MV-4-11 (cell line): ENCODE results near the gene ETNPPL.

ENCODE experiments used
- DNase-seq: peaks from one replicate; lab custom pipeline; 2025; lab: John Stamatoyannopoulos, UW

ETNPPL gene

GRCh38 chr4:108762559-108763225 lies at the start of gene ETNPPL:
TSS of gene ETNPPL (minus strand) at chr4:108763053. CDS start at chr4:108762898, 155 bp downstream.
- no peak for DNase-seq

GRCh38 chr4:108811486-108811885 lies 48.6 kb upstream of the ETNPPL start:
- DNase-seq, result no peak

DNA sequence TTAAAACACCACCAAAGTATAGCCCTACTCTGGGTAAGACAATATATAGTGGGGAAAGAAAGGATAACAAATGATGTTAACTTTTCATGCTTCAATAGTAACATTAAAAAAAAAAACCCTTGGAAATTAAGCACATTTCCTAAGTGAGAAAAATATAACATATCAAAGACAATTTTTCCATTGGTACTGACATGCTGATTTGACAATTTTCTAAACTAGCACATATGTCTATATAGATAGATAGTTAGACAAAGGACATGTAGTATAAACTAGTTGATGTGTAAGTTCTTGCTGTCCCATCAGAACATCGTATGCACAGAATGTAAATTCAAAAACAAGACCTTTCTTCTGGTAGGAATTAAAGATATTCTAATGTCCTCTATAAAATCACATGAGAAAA lies 47.2 kb upstream of the ETNPPL start:
- DNase-seq, result no peak

- no peak for DNase-seq
Observed at GRCh38 chr4:108804648-108805273, 41.9 kb upstream of the ETNPPL start.

GRCh38 chr4:108799306-108799705 lies 36.5 kb upstream of the ETNPPL start:
- DNase-seq, result no peak

DNA sequence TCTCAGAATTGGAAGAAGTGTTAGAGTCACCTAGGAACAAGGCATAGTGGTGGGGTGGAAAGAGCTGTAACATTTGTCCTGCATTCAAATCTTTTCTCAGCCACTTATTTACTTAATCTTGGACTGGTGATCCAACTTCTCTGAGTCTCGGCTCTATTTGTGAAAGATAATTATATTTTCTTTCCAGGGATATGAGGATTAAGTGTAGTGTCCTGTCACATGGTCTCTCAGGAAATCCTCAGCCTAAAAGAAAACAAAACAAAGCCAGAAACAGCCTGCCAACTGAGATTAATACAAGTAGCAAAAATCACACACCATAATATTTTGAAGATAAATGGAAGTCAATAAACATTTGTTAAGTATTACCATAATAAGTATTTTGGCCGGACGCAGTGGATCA lies 33.3 kb upstream of the ETNPPL start:
- DNase-seq, result no peak

- no peak for DNase-seq
Observed at GRCh38 chr4:108795733-108796132, 32.9 kb upstream of the ETNPPL start.

- DNase-seq, result no peak
Observed at GRCh38 chr4:108794136-108794535, 31.3 kb upstream of the ETNPPL start.

DNA sequence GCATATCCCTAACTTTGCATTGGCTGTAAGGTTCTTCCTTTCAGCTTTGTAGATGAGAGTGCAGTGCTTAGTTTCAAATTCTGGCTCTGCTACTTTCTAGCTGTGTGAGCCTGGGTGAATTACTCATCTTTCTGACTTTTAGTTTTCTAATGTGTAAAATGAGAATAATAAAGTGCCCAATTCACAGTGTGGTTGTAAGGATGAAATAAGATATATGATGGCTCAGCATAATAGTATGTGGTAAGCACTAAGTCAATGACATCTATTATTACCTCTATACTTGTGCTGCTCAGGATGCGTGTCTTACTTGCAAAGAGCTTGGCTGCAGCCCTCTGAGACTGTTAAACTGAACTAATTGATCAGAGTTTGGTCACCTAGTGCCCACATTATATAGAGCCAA lies 30.6 kb upstream of the ETNPPL start:
- DNase-seq, result no peak

DNA sequence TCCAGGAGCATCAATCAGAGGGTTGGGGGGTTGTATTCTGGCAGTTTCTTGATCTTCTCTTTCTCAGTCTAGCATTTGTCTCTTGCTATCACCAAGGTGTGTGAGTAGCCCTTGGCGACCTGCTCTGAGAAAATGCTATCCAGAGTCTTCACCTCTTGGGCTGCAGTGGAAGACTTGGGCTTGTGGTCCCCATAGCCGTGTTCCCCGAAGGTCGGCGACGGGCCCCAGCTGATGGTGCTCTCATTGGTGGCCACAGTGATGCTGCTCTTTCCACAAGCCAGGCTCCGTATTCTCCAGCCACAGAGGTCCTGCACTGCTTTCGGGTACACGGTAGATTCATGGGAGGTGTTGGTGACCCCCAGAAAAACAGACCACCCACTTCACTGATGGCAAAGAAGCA lies 25.9 kb upstream of the ETNPPL start:
- DNase-seq, result no peak

DNA sequence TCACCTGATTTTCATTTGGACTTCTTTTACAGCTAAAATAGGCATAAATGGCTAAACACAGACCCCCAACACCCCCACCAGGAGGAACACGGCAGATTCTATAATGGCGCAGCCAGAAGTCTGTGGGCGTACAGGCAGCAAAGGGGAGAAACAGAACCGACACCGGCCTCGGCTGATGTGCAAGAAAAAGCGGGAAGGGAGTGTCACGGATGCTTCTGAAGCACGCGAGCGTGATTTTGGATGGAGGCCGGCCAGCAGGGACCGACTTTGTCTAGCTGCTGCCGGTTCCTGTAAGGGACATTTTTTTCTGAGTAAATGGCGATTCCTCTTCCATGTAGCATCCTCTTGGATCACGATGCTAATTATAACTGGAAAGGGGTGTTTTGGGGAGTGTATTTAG lies 24.9 kb upstream of the ETNPPL start:
- no peak for DNase-seq

DNA sequence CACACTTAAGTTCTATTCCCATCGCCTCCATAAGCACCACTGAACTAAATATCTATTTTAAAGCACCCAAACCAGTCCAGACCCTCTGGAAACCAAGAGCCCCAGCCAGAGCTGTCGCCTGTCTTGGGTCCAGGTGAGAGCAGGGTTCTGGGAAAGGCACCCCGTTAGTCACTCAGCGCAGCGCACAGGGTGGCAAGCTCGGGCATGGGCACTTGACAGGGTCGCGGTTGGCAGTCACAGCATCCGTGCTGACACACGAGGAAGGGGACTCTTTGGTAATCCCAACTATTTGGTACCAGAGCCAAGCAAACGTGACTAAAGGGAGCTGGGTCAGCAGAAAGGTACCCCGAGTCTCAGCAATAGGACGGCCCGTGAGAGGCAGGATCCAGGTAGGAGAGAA lies 24.3 kb upstream of the ETNPPL start:
- no peak for DNase-seq

DNA sequence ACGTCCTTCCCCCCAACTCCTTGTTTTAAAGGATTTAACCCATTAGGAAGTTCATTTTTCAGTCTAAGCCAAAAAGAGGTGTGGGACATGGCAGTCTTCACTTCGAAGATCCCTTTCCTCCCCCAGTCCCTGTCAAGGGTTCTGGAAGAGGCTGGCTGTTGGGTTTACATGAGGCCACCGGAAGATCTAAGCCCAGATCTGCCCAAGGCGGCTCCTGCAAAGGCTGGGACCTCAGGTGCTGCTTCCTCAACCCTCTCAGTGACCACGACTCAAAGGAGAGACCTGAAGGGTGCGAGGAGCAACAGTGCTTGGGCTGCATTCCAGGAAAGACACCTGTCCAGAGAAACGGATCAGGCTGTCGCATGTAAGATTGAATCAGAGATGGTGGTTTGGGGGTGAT lies 23.5 kb upstream of the ETNPPL start:
- DNase-seq, result no peak

DNA sequence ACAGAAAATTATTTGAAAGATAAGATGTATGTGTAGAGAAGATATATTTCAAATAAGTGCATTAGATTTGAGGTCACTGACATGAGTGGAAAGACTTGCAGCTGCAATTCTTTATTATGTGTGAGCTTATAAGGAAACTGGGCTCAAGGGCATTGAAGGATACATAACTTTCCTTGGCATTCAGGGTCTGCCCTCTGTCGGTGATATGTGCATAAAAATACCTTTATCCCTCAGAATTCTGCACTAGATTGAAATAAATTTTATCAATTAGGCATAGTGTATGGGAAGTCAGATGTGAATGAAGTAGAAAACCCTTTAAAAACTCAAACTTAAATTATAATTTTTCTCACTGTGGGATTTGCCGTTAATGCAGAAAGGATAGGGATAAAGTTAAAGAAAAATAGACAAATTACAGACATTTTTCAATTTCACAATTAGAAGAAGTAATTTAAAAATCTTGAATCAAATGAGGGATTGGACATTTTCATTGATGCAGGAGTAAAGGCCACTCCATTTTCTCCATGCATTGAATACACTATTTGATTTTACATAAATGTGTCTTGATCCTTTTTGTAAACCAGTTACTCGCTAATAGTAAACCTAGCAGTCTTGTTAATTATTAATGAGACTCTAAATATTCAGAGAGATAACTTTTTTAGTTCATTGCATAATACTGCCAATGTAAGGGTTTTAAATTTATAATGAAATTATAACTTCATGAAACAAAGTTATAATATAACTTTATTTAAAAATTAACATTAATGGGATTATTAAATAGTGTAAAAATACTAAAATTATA lies 21.0 kb upstream of the ETNPPL start:
- DNase-seq, result peak; percentile 17

DNA sequence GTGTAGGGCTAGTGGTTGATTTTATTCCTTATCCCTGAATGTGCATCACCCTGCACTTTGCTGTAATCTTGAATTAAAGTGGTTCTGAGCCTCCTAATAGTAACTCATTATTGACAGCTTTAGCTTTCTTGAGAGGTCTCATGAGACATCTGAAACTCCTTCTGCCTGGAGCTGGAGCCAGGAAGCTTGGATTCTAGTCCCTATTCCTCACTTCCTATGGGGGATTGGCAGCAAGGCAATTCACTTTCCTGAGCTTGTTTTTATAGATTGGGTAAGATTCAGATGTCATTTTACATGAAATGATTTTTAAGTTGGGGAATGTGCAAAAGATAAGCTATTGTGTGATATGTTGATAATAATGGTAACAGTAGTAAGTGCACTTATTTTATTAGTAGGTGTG lies 17.1 kb upstream of the ETNPPL start:
- no peak for DNase-seq

DNA sequence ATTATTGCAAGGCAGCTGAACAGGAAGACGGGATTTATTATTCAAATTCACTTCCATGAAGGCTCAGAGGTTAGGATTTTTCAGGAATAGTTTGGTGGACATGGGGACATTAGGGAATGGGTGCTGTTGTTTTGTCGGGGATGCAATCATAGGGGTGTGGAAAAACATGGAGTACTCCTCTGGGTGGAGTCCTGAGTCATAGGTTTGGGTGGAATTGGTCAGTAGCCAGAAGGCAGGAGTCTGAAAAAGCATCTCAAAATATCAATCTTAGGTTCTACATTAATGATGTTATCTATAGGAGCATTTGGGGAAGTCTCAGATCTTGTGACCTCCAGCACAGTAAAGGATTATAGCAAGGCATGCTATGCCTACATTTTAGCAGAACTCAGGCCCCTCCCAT lies 14.5 kb upstream of the ETNPPL start:
- no peak for DNase-seq

- no peak for DNase-seq
Observed at GRCh38 chr4:108775921-108776320, 13.1 kb upstream of the ETNPPL start.

- no peak for DNase-seq
Observed at GRCh38 chr4:108774809-108775530, 12.1 kb upstream of the ETNPPL start.

GRCh38 chr4:108772402-108772801 lies 9.5 kb upstream of the ETNPPL start:
- no peak for DNase-seq

DNA sequence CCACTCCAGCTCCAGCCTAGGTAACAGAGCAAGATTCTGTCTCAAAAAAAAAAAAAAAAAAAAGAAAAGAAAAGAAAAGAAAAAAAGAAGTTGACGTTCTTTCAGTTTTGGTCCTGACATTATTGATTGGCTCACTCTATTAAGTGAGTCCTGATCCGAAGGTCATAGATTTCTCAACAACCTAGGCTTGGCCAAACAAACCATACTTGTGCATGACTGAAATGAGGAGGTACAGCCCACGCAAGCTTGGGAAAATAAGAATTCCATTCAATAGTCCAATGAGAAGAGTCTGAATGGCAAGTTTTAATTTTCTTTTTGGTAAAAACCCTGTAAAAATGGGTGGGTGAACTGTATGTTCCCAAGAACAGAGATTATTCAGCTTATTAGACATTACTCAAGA lies 3.2 kb upstream of the ETNPPL start:
- DNase-seq, result no peak

- DNase-seq, result no peak
Observed at GRCh38 chr4:108763986-108764385, 1.1 kb upstream of the ETNPPL start.

GRCh38 chr4:108763226-108763593 lies 357 bp upstream of the ETNPPL start:
- DNase-seq, result no peak

GRCh38 chr4:108758498-108758897 lies 4.4 kb downstream of the ETNPPL start:
- DNase-seq, result no peak
